Measurements from ENCODE around the gene ESRRA. TPM values are rescaled to one million over a fixed set of nuclear protein-coding genes. Genes with fewer than 3 reads are reported as not detected.

The ESRRA gene
- polyA plus RNA-seq, 1 experiment = 5.5 TPM

- Histone ChIP-seq H3K27me3 (ENCODE audit: control insufficient read depth, insufficient read depth, low read length) (no peaks in the 10 kb centered on the region), H3K9me3 (ENCODE audit: control insufficient read depth, insufficient read depth, low read length) (no peaks in the 10 kb centered on the region; the same call in 1 of the 2 replicates), H3K27ac (ENCODE audit: low read depth, low read length) (peak overlapping the region; percentile 31), H3K4me3 (ENCODE audit: low read depth, low read length) (peak overlapping the region; percentile 58)
- no peak for DNase-seq (ENCODE audit: low read depth, low spot score)
- CTCF ChIA-PET = interaction anchor here (5.8 kb wide), 1 partner anchor 17 kb away, joined by 86 read pairs; the partner anchor contains the start of gene CCDC88B
- TF ChIP-seq CTCF (IDR thresholded peaks at IDR 0.05; ENCODE audit: low read depth, low read length) = no peak
- POLR2A ChIA-PET = no interaction called here
These were observed 53.2 kb downstream of the ESRRA start for GRCh38 chr11:64358536-64358906.

- peak within 1 kb of the TSS; percentile 92 for H3K4me3 ChIP-seq (ENCODE audit: low read depth, low read length)
- TF ChIP-seq CTCF (IDR thresholded peaks at IDR 0.05; ENCODE audit: low read depth, low read length) = no peak
- H3K27me3 ChIP-seq (ENCODE audit: control insufficient read depth, insufficient read depth, low read length) = no peaks in the 10 kb centered on the region
- peak within 1 kb of the TSS; percentile 31 for H3K27ac ChIP-seq (ENCODE audit: low read depth, low read length)
- ChIA-PET CTCF (interaction anchor here (0.7 to 0.9 kb wide), 2 partner anchors 17 to 85 kb away, joined by 4 read pairs; no protein-coding TSS in a partner anchor), POLR2A (no interaction called here)
- no peak for DNase-seq (ENCODE audit: low read depth, low spot score)
- no peaks in the 10 kb centered on the region; the same call in 1 of the 2 replicates for H3K9me3 ChIP-seq (ENCODE audit: control insufficient read depth, insufficient read depth, low read length)
These were observed 53.8 kb downstream of the ESRRA start, which contains the start of gene RPS6KA4 for GRCh38 chr11:64358907-64359711. TSS of gene RPS6KA4 (plus strand) at chr11:64359162. CDS start at chr11:64359236, 74 bp downstream.

- no peaks in the 10 kb centered on the region for H3K27me3 ChIP-seq (ENCODE audit: control insufficient read depth, insufficient read depth, low read length)
- no peak overlapping the region for H3K27ac ChIP-seq (ENCODE audit: low read depth, low read length)
- ChIA-PET POLR2A (no interaction called here), CTCF (interaction anchor here (0.7 to 1.7 kb wide), 3 partner anchors 17 to 85 kb away, joined by 4 to 6 read pairs (median 4); no protein-coding TSS in a partner anchor)
- H3K9me3 ChIP-seq (ENCODE audit: control insufficient read depth, insufficient read depth, low read length) = no peaks in the 10 kb centered on the region; the same call in 1 of the 2 replicates
- peak overlapping the region; percentile 92 for H3K4me3 ChIP-seq (ENCODE audit: low read depth, low read length)
- DNase-seq (ENCODE audit: low read depth, low spot score) = no peak
- no peak for TF ChIP-seq CTCF (IDR thresholded peaks at IDR 0.05; ENCODE audit: low read depth, low read length)
These were observed 54.6 kb downstream of the ESRRA start for GRCh38 chr11:64359712-64360445.

- no peak for DNase-seq (ENCODE audit: low read depth, low spot score)
- Histone ChIP-seq H3K27ac (ENCODE audit: low read depth, low read length) (no peak overlapping the region), H3K4me3 (ENCODE audit: low read depth, low read length) (peak overlapping the region; percentile 92; the same call in 1 of the 2 replicates), H3K9me3 (ENCODE audit: control insufficient read depth, insufficient read depth, low read length) (no peaks in the 10 kb centered on the region; the same call in 1 of the 2 replicates), H3K27me3 (ENCODE audit: control insufficient read depth, insufficient read depth, low read length) (no peaks in the 10 kb centered on the region)
- CTCF ChIA-PET = interaction anchor here (1.7 kb wide), 1 partner anchor 18 kb away, joined by 6 read pairs; no protein-coding TSS in a partner anchor
- TF ChIP-seq CTCF (IDR thresholded peaks at IDR 0.05; ENCODE audit: low read depth, low read length) = no peak
- POLR2A ChIA-PET = no interaction called here
These were observed 55.2 kb downstream of the ESRRA start for GRCh38 chr11:64360448-64360921.

All from AG04450 (cell line).